Measurements from ENCODE around the gene PAPOLG.

PAPOLG gene

GRCh38 chr2:60756097-60757087 is at the start of gene PAPOLG:
Gene PAPOLG (plus strand): TSS chr2:60756268. CDS start chr2:60756479, 211 bp downstream.
- TF ChIP-seq CTCF (IDR thresholded peaks at IDR 0.05) = no peak

GRCh38 chr2:60707750-60708371 is 48.2 kb upstream of the PAPOLG start:
- peak; percentile 45 for TF ChIP-seq CTCF (IDR thresholded peaks at IDR 0.05)

- no peak for TF ChIP-seq CTCF (IDR thresholded peaks at IDR 0.05)
Measured at GRCh38 chr2:60708630-60709320, 47.3 kb upstream of the PAPOLG start.

- TF ChIP-seq CTCF (IDR thresholded peaks at IDR 0.05) = no peak
Measured at GRCh38 chr2:60710707-60711106, 45.4 kb upstream of the PAPOLG start.

- TF ChIP-seq CTCF (IDR thresholded peaks at IDR 0.05) = no peak
Measured at GRCh38 chr2:60715561-60715960, 40.5 kb upstream of the PAPOLG start.

GRCh38 chr2:60717691-60718090 is 38.4 kb upstream of the PAPOLG start:
- no peak for TF ChIP-seq CTCF (IDR thresholded peaks at IDR 0.05)

GRCh38 chr2:60719331-60719730 is 36.7 kb upstream of the PAPOLG start:
- no peak for TF ChIP-seq CTCF (IDR thresholded peaks at IDR 0.05)

Data from LNCAP (cell line).